Subcutaneous adipose tissue (tissue), 4 donors: ENCODE measurements around the gene CAST. TPM values are rescaled to one million over a fixed set of nuclear protein-coding genes. Genes with fewer than 3 reads are reported as not detected.

Experiments
- total RNA-seq, 4 donors: library from RNA; depleted of rRNA; stranded (reverse); fragments of >200 nt; gene quantifications; one replicate each; pipeline ENCODE4 v1.1.0, GENCODE V29; 2016
- TF ChIP-seq, protein P1 (sequence below): fragments of 450-650 bp; IDR thresholded peaks from one replicate; pipeline ENCODE4 v1.5.1; 2016; ENCODE audit warnings: low read depth, mild to moderate bottlenecking, control low read depth, antibody characterized with exemption, moderate library complexity

CAST gene
- total RNA-seq, 4 donors from 2014 or later = 296 to 432 (median 373) TPM

DNA sequence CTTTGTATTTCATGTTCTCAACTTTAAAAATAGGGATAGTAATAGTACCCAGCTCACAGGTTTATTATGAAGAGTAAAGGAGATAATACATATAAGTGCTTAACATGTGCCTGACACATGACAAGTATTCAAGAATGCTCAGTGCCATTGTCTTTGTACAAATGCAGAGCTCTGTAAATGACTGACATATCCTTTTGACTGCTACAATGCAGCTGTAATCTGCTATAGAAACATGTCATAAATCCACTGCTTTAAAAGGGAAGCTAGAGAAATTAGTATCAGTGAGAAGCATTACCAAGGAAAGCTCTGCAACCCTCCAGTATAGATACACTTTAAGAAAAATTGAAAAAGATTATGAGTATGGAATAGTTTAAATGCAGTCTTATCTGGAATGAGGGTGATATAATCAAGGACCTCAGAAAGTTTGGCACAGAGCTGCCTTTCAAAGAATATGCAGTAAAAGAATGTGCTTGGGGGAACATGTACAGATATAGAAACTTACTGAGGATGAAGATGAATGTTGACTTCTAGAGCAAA lies 127.7 kb downstream of the CAST start:
- TF ChIP-seq, protein P1, sequence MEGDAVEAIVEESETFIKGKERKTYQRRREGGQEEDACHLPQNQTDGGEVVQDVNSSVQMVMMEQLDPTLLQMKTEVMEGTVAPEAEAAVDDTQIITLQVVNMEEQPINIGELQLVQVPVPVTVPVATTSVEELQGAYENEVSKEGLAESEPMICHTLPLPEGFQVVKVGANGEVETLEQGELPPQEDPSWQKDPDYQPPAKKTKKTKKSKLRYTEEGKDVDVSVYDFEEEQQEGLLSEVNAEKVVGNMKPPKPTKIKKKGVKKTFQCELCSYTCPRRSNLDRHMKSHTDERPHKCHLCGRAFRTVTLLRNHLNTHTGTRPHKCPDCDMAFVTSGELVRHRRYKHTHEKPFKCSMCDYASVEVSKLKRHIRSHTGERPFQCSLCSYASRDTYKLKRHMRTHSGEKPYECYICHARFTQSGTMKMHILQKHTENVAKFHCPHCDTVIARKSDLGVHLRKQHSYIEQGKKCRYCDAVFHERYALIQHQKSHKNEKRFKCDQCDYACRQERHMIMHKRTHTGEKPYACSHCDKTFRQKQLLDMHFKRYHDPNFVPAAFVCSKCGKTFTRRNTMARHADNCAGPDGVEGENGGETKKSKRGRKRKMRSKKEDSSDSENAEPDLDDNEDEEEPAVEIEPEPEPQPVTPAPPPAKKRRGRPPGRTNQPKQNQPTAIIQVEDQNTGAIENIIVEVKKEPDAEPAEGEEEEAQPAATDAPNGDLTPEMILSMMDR = no peak

DNA sequence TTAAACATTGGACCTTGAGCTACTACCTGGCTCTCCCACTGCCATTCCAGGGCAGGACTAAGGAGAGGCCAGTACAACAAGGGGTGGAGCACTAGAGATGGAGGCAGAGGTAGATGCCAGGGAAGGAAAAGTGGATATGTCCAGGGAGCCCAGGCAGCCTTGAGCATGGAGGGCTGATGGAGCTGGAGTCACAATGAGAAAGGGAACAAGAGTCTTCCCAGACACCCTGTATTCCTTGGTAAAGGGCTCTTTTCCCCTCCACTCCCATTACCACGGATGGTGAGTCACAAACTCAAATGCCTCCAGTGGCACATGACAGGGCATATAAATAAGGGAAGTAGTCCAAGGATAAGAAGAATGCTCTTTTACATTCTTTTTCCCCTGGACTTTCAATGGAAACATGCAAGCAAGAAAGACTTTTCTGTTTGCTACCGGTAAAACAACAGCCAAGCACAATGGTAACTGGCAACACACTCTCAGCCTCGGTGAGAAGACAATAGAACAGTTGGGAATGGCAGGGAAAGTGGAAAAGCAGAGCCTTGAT lies 128.9 kb downstream of the CAST start:
- TF ChIP-seq, protein P1 = no peak

DNA sequence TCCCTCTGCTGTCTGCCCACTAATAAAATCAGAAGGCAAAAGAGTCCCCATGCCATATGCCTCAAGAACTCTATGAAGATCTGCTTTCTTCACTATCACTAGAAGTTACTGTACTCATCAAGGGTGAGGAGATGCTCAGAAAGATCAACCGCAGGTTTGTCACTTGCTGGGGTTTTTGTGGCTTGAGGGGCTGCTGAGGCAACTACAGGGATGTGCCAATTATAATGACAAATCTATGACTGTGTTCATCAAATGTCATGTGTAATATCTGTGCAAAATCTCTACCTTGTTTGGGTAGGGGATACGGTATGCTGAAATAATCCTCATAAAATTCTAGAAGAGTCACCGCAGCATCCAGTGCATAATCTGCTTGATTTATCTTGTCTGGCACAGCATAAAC lies 132.6 kb downstream of the CAST start:
- TF ChIP-seq, protein P1 = no peak

DNA sequence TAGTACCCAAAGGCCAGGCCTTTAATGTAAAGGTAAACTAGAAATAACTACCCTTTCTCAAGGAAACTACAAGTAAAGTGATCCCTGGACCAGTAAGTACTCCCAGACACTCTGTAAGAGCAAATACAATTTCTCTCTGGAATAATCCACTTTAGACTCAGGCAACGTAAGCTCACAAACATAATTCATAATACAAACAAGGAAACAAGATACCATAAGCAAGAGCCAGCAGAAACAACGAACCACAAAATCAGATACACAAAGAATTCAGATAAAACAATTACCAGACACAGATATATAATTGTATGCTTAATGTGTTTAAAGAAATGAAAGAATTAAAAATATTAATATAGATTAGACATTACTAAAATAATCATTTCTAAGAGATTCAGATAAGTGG lies 133.4 kb downstream of the CAST start:
- TF ChIP-seq, protein P1 = no peak

DNA sequence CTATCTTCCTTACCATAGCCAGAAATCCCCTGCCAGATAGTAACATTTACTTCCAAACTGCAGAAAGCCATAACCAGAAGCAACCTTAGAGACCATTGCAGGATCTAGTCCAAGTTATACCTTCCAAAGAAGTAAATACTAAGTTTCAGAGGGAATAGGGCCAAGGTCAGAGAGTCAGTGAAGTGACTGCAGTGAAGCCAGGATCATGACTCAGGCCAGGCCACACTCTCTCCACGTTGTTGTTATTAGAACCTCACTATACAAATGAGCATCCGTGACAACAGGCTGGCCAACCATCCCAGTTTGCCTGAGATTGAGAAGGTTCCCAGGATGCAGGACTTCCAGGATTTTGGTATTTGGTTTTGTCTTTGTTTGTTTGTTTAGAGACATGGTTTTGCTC lies 134.3 kb downstream of the CAST start:
- TF ChIP-seq, protein P1 = no peak

DNA sequence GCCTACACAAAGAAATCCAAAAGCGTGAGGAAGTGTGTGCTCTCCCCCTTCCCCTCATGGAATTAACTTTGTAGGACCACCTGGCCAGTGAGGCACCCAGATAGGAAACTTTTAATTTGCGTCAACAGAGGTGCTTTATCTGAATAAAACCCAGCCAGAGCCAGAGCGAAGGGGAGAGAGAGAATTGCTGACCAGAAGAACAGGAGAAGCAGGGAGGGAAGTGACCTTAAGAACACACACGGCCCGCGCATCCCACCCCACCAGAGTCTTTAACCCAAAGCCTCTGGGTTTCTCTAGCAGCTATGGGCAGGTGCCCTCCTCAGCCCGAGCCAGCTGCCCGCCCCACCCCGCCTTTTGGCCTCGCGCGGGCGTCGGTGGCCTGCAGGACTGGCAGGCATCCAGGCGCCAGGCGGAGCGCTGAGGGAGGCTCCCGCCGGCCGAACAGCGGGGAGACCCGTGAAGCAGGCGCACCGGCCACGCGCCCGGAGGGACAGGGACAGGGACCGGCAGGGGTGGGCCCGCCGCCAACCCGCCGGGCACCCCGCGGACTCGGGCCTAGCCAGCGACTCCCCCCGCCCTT lies 145.0 kb downstream of the CAST start:
- TF ChIP-seq, protein P1 = no peak

DNA sequence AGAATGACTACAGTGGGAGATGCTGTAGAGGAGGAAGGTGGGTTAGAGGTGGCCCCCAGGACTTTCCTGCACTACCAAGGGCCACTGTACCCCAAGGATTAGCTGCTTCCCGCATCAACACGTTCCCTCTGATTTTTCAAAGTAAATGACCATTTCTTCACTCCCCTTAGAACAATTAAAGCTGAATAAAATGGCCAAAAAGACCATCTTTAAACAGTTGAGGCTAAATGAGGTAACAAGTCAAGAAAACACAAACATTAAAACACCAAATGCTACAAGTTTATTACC lies 146.3 kb downstream of the CAST start:
- TF ChIP-seq, protein P1 = no peak
